H1 (cell line): ENCODE data around the gene USH2A. TPM values are rescaled to one million over a fixed set of nuclear protein-coding genes. Genes with fewer than 3 reads are reported as not detected.

Experiments
- CTCF ChIA-PET: fragments of 300-600 bp; sonication (Branson Sonifier 250); formaldehyde crosslinking; loops from one replicate; lab custom pipeline; 2021; ENCODE audit not compliant: partially characterized antibody; lab: Charles Lee
- POLR2A ChIA-PET: fragments of 300-600 bp; sonication (Branson Sonifier 250); formaldehyde crosslinking; loops from one replicate; lab custom pipeline; 2021; ENCODE audit warnings: inconsistent platforms; ENCODE audit not compliant: partially characterized antibody; lab: Charles Lee
- DNase-seq, 2 experiments: peaks; one replicate each; pipeline versions ENCODE4 v3.0.0 to v3.0.0-alpha.2; 2010 to 2022; ENCODE audit warnings: low spot score in 2 of 2, low read depth in 1 of 2, mixed read lengths in 1 of 2
- FAIRE-seq: peaks from 2 replicates; lab custom pipeline; 2011; peaks lifted over from hg19 to GRCh38; lab: Jason Lieb, UNC
- H2AFZ ChIP-seq: 2 replicates; pipeline ENCODE4 v1.8.1; 2012; ENCODE audit warnings: low read length, inconsistent platforms
- H2AK5ac ChIP-seq: 2 replicates; pipeline ENCODE4 v1.6.1; 2013; ENCODE audit warnings: low read depth, low read length
- H2BK120ac ChIP-seq: replicated peaks from 2 replicates; pipeline ENCODE3; 2013; ENCODE audit warnings: low read depth, low read length, inconsistent platforms
- H2BK12ac ChIP-seq: 2 replicates; pipeline ENCODE4 v1.6.1; 2013; ENCODE audit warnings: low read depth, low read length
- H2BK15ac ChIP-seq: 2 replicates; pipeline ENCODE4 v1.6.1; 2013; ENCODE audit warnings: low read length
- H2BK20ac ChIP-seq: 2 replicates; pipeline ENCODE4 v1.6.1; 2013; ENCODE audit warnings: low read length
- H2BK5ac ChIP-seq: 2 replicates; pipeline ENCODE4 v1.6.1; 2013; ENCODE audit warnings: low read depth, low read length
- H3K14ac ChIP-seq: 2 replicates; pipeline ENCODE4 v1.6.1; 2013; ENCODE audit warnings: inconsistent platforms; ENCODE audit not compliant: insufficient read length
- H3K18ac ChIP-seq: 2 replicates; pipeline ENCODE4 v1.6.1; 2013; ENCODE audit warnings: low read length; ENCODE audit errors: extremely low read depth
- H3K23ac ChIP-seq: 2 replicates; pipeline ENCODE4 v1.6.1; 2013; ENCODE audit warnings: inconsistent platforms; ENCODE audit not compliant: insufficient read length
- H3K23me2 ChIP-seq: 2 replicates; pipeline ENCODE4 v1.6.1; 2013; ENCODE audit warnings: low read depth, low read length
- H3K27ac ChIP-seq: 2 replicates; pipeline ENCODE4 v1.6.1; 2011; ENCODE audit warnings: low read depth, low read length, inconsistent platforms
- H3K27me3 ChIP-seq, 4 experiments: replicated peaks in 1 of 4; 1 replicate in 1 of 4; 2 replicates in 3 of 4; pipeline versions ENCODE4 v1.6.1 to v1.8.1; 2011 to 2013; ENCODE audit warnings: low read length in 3 of 4, mild to moderate bottlenecking in 3 of 4, inconsistent platforms in 2 of 4, mixed read lengths in 2 of 4, moderate library complexity in 1 of 4; ENCODE audit not compliant: control insufficient read depth in 3 of 4, insufficient read depth in 3 of 4; ENCODE audit errors: extremely low read depth in 1 of 4
- H3K36me3 ChIP-seq, 4 experiments: 2 replicates each; pipeline versions ENCODE4 v1.6.1 to v1.8.1; 2011 to 2013; ENCODE audit warnings: mild to moderate bottlenecking in 4 of 4, low read length in 3 of 4, moderate library complexity in 2 of 4, control low read depth in 1 of 4, inconsistent platforms in 1 of 4; ENCODE audit not compliant: insufficient read depth in 4 of 4, control insufficient read depth in 2 of 4
- H3K4ac ChIP-seq: replicated peaks from 2 replicates; pipeline ENCODE3; 2013; ENCODE audit warnings: low read length, low read depth, mixed read lengths, inconsistent platforms; ENCODE audit not compliant: insufficient read length
- H3K4me1 ChIP-seq, 4 experiments: replicated peaks in 1 of 4; 1 replicate in 1 of 4; 2 replicates in 3 of 4; pipeline versions ENCODE4 v1.6.1 to v1.8.1; 2011 to 2013; ENCODE audit warnings: low read length in 3 of 4, inconsistent platforms in 2 of 4, mixed read lengths in 1 of 4; ENCODE audit not compliant: insufficient read depth in 4 of 4, control insufficient read depth in 3 of 4
- H3K4me2 ChIP-seq, 2 experiments: 2 replicates each; pipeline versions ENCODE4 v1.6.1 to v1.8.1; 2011 to 2013; ENCODE audit warnings: low read depth in 2 of 2, low read length in 2 of 2, control low read depth in 1 of 2, inconsistent platforms in 1 of 2, mild to moderate bottlenecking in 1 of 2; ENCODE audit not compliant: insufficient read depth in 1 of 2
- H3K4me3 ChIP-seq, 4 experiments: fragments of 200-600, 300-600 bp in 1 of 4; sonication (generic), shearing (Covaris generic), sonication (Bioruptor Twin) in 1 of 4; 2 replicates each; pipeline versions ENCODE4 v1.5.1 to v1.8.1; 2011 to 2016; ENCODE audit warnings: low read length in 4 of 4, low read depth in 3 of 4, control low read depth in 2 of 4, inconsistent platforms in 2 of 4, mild to moderate bottlenecking in 2 of 4, mixed read lengths in 1 of 4, moderate library complexity in 1 of 4; ENCODE audit not compliant: insufficient read depth in 2 of 4; ENCODE audit errors: extremely low read depth in 1 of 4
- H3K56ac ChIP-seq: replicated peaks from 2 replicates; pipeline ENCODE3; 2013; ENCODE audit warnings: low read depth, mild to moderate bottlenecking, mixed read lengths, low read length, inconsistent platforms; ENCODE audit not compliant: insufficient read length
- H3K79me1 ChIP-seq: 2 replicates; pipeline ENCODE4 v1.6.1; 2013; ENCODE audit warnings: low read depth, low read length, control low read depth
- H3K79me2 ChIP-seq, 2 experiments: 2 replicates each; pipeline versions ENCODE4 v1.6.1 to v1.8.1; 2012 to 2013; ENCODE audit warnings: low read length in 2 of 2, mild to moderate bottlenecking in 2 of 2, inconsistent platforms in 1 of 2; ENCODE audit not compliant: insufficient read depth in 2 of 2, control insufficient read depth in 1 of 2
- H3K9ac ChIP-seq, 4 experiments: replicated peaks in 1 of 4; 1 replicate in 1 of 4; 2 replicates in 3 of 4; pipeline versions ENCODE4 v1.6.1 to v1.8.1; 2011 to 2013; ENCODE audit warnings: low read depth in 3 of 4, low read length in 3 of 4, control low read depth in 2 of 4, mild to moderate bottlenecking in 2 of 4, moderate library complexity in 2 of 4, inconsistent platforms in 1 of 4; ENCODE audit errors: extremely low read depth in 1 of 4
- H3K9me3 ChIP-seq, 2 experiments: 2 replicates each; pipeline versions ENCODE4 v1.6.1 to v1.8.1; 2012 to 2013; ENCODE audit warnings: mild to moderate bottlenecking in 2 of 2, moderate library complexity in 2 of 2, control low read depth in 1 of 2, inconsistent platforms in 1 of 2, low read depth in 1 of 2, low read length in 1 of 2, mixed read lengths in 1 of 2; ENCODE audit not compliant: insufficient read depth in 2 of 2
- H4K20me1 ChIP-seq, 2 experiments: replicated peaks in 1 of 2; 2 replicates each; pipeline versions ENCODE3 to v1.8.1; 2011 to 2013; ENCODE audit warnings: inconsistent platforms in 2 of 2, low read length in 2 of 2, mild to moderate bottlenecking in 1 of 2; ENCODE audit not compliant: insufficient read depth in 2 of 2, control insufficient read depth in 1 of 2
- H4K5ac ChIP-seq: 2 replicates; pipeline ENCODE4 v1.6.1; 2013; ENCODE audit warnings: low read length, low read depth, mixed read lengths, inconsistent platforms; ENCODE audit not compliant: insufficient read length
- H4K8ac ChIP-seq: 2 replicates; pipeline ENCODE4 v1.8.0; 2013; ENCODE audit warnings: mild to moderate bottlenecking, moderate library complexity, low read length, inconsistent platforms; ENCODE audit not compliant: insufficient read depth; ENCODE audit errors: extremely low read depth
- H4K91ac ChIP-seq: replicated peaks from 2 replicates; pipeline ENCODE3; 2013; ENCODE audit warnings: low read length, mixed read lengths, inconsistent platforms; ENCODE audit not compliant: insufficient read length
- ASH2L ChIP-seq: fragments of 200-600, 300-600 bp; sonication (generic); IDR thresholded peaks from one replicate; pipeline ENCODE4 v1.7.1; 2017; ENCODE audit warnings: low read length
- BCL11A ChIP-seq, 2 experiments: IDR thresholded peaks; one replicate each; pipeline ENCODE4 v1.6.1; 2011; ENCODE audit warnings: low read depth in 2 of 2, low read length in 2 of 2, mild to moderate bottlenecking in 2 of 2
- CBX5 ChIP-seq: fragments of 300-800, 300-1000 bp; sonication (generic); IDR thresholded peaks from 2 replicates; pipeline ENCODE4 v1.7.1; 2016; ENCODE audit warnings: antibody characterized with exemption, low read length, low read depth
- CEBPB ChIP-seq: IDR thresholded peaks from 2 replicates; pipeline ENCODE4 v1.6.1; 2012; ENCODE audit warnings: low read depth, low read length
- CTBP2 ChIP-seq: IDR thresholded peaks from 2 replicates; pipeline ENCODE4 v1.7.0; 2011; ENCODE audit warnings: borderline replicate concordance, mild to moderate bottlenecking, moderate library complexity, mixed read lengths, low read length; ENCODE audit not compliant: insufficient read depth, insufficient read length
- GTF2F1 ChIP-seq: IDR thresholded peaks from 2 replicates; pipeline ENCODE4 v1.6.1; 2012; ENCODE audit warnings: low read depth, low read length, improper control_type of control experiment, borderline replicate concordance
- JUN ChIP-seq: IDR thresholded peaks from 2 replicates; pipeline ENCODE4 v1.6.1; 2011; ENCODE audit warnings: low read depth, mild to moderate bottlenecking, improper control_type of control experiment, low read length
- POLR2A ChIP-seq, 2 experiments: IDR thresholded peaks; 1 replicate in 1 of 2; 2 replicates in 1 of 2; pipeline ENCODE4 v1.6.1; 2011; ENCODE audit warnings: low read depth in 2 of 2, low read length in 2 of 2, mild to moderate bottlenecking in 2 of 2; ENCODE audit errors: control extremely low read depth in 1 of 2
- POU5F1 ChIP-seq: IDR thresholded peaks from 2 replicates; pipeline ENCODE4 v1.6.1; 2011; ENCODE audit warnings: low read depth, mild to moderate bottlenecking, low read length, moderate library complexity
- RFX5 ChIP-seq: IDR thresholded peaks from 2 replicates; pipeline ENCODE4 v1.6.1; 2011; ENCODE audit warnings: low read depth, low read length, improper control_type of control experiment, borderline replicate concordance
- RNF2 ChIP-seq: fragments of 200-900, 300-1000 bp; sonication (generic); IDR thresholded peaks from 2 replicates; pipeline ENCODE4 v1.7.1; 2016; ENCODE audit warnings: borderline replicate concordance, low read depth, mild to moderate bottlenecking, antibody characterized with exemption, low read length; ENCODE audit not compliant: poor library complexity, severe bottlenecking; ENCODE audit errors: missing control alignments
- RXRA ChIP-seq: IDR thresholded peaks from 2 replicates; pipeline ENCODE4 v1.6.1; 2011; ENCODE audit warnings: low read depth, mild to moderate bottlenecking, low read length, moderate library complexity; ENCODE audit not compliant: insufficient read depth
- SP1 ChIP-seq: IDR thresholded peaks from 2 replicates; pipeline ENCODE4 v1.6.1; 2011; ENCODE audit warnings: low read depth, low read length
- SRF ChIP-seq: IDR thresholded peaks from 2 replicates; pipeline ENCODE4 v1.6.1; 2011; ENCODE audit warnings: mild to moderate bottlenecking, low read depth, low read length, moderate library complexity
- TEAD4 ChIP-seq: IDR thresholded peaks from 2 replicates; pipeline ENCODE4 v1.6.1; 2012; ENCODE audit warnings: low read depth, low read length, inconsistent platforms, mixed read lengths
- YY1 ChIP-seq: IDR thresholded peaks from 2 replicates; pipeline ENCODE4 v1.6.1; 2011; ENCODE audit warnings: low read depth, mild to moderate bottlenecking, low read length
- ZNF274 ChIP-seq: IDR thresholded peaks from 2 replicates; pipeline ENCODE4 v1.7.0; 2012; ENCODE audit warnings: low read length, borderline replicate concordance; ENCODE audit errors: extremely low read depth
- polyA plus RNA-seq, 7 experiments: library from polyadenylated mRNA; depleted of rRNA in 3 of 7; stranded (reverse) in 5 of 7; unstranded in 2 of 7; fragments of >200 nt in 5 of 7; fragments of 200-250 nt in 2 of 7; gene quantifications; 1 replicate in 5 of 7; 2 replicates in 1 of 7; 4 replicates in 1 of 7; pipeline versions ENCODE4 v1.2.1 to v1.2.3, GENCODE V29; 2011 to 2013; ENCODE audit warnings: missing spikeins in 2 of 7, mixed read lengths in 2 of 7
- total RNA-seq: library from RNA; stranded (reverse); fragmentation: NEBNext Ultra II Directional; extraction: Animal tissue kit (Norgen Biotek cat#: 25700); gene quantifications from 2 replicates; pipeline ENCODE4 v1.2.1, GENCODE V29; 2021

Gene USH2A
- total and polyA plus RNA-seq, 2 of the 8 experiments (the other 6 are each of a cell fraction or from before 2014, with no cell fraction given), result 0.02 to 0.17 TPM

DNA sequence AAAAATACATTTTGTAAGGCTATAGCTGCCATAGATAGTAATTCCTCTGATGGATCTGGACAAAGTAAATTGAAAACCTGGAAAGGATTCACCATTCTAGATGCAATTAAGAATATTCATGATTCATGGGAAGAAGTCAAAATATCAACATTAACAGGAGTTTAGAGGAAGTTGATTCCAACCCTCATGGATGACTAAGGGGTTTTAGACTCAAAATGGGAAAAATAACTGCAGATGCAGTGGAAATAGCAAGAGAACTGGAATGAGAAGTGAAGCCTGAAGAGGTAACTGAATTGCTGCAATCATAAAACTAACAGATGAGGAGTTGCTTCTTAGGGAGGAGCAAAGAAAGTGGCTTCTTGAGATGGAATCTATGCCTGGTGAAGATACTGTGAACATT is 625.4 kb downstream of the USH2A start:
- FAIRE-seq (no peak), DNase-seq (no peak)
- H3K27ac ChIP-seq, result no peak overlapping the region
- H2BK20ac ChIP-seq, result no peak overlapping the region
- H3K79me1 ChIP-seq, result no peaks in the 10 kb centered on the region
- H3K36me3 ChIP-seq, result no peaks in the 10 kb centered on the region
- H2BK5ac ChIP-seq, result no peak overlapping the region
- no peak overlapping the region for H3K23ac ChIP-seq
- H3K4ac ChIP-seq, result no peak overlapping the region
- no peak overlapping the region for H3K18ac ChIP-seq
- H3K4me2 ChIP-seq, result no peak overlapping the region
- no peak overlapping the region for H2BK12ac ChIP-seq
- no peak overlapping the region for H4K91ac ChIP-seq
- no peaks in the 10 kb centered on the region for H3K27me3 ChIP-seq
- H3K9me3 ChIP-seq, result no peaks in the 10 kb centered on the region
- H2AK5ac ChIP-seq, result no peak overlapping the region
- H4K20me1 ChIP-seq, result no peaks in the 10 kb centered on the region
- no peaks in the 10 kb centered on the region for H3K23me2 ChIP-seq
- CTCF ChIA-PET, result no interaction called here
- no peak overlapping the region for H3K4me3 ChIP-seq
- no peak overlapping the region for H2BK15ac ChIP-seq
- H2BK120ac ChIP-seq, result no peak overlapping the region
- no peaks in the 10 kb centered on the region for H3K79me2 ChIP-seq
- H2AFZ ChIP-seq, result no peak overlapping the region
- POLR2A ChIA-PET, result no interaction called here
- no peak overlapping the region for H3K9ac ChIP-seq
- H3K14ac ChIP-seq, result no peak overlapping the region
- no peaks in the 10 kb centered on the region for H3K4me1 ChIP-seq
- no peak overlapping the region for H4K8ac ChIP-seq
- H3K56ac ChIP-seq, result no peak overlapping the region
- no peak overlapping the region for H4K5ac ChIP-seq
- no peak for TF ChIP-seq GTF2F1
- TF ChIP-seq POLR2A (IDR thresholded peaks at IDR 0.05; ENCODE audit: control extremely low read depth in 1 of 2, low read depth in 2 of 2, low read length in 2 of 2), result no peak
- no peak for TF ChIP-seq POU5F1
- TF ChIP-seq RNF2, result no peak
- no peak for TF ChIP-seq TEAD4
- no peak for TF ChIP-seq SP1
- TF ChIP-seq RXRA, result no peak
- TF ChIP-seq CTBP2, result no peak
- no peak for TF ChIP-seq YY1
- no peak for TF ChIP-seq CBX5
- no peak for TF ChIP-seq SRF
- TF ChIP-seq ASH2L, result no peak
- TF ChIP-seq CEBPB, result no peak
- TF ChIP-seq JUN, result no peak
- no peak for TF ChIP-seq BCL11A (IDR thresholded peaks at IDR 0.05; ENCODE audit: low read depth in 2 of 2, low read length in 2 of 2)
- TF ChIP-seq ZNF274, result no peak
- TF ChIP-seq RFX5, result no peak
